NCI-H2081 treated with DMSO at 0.1 percent for 48 hours (cell line): ENCODE results near the gene SPINT2.

Experiments used
- DNase-seq: peaks from one replicate; lab custom pipeline; 2025; lab: John Stamatoyannopoulos, UW

The SPINT2 gene

GRCh38 chr19:38298821-38299680 is 34.7 kb downstream of the SPINT2 start:
- no peak for DNase-seq

GRCh38 chr19:38303517-38304351 is 39.4 kb downstream of the SPINT2 start, which contains the start of gene C19orf33:
Gene C19orf33, plus strand, starts transcription at chr19:38304251. Its CDS starts 11 bp downstream, at chr19:38304262.
- DNase-seq: no peak

- no peak for DNase-seq
Observed at GRCh38 chr19:38304352-38304865, 40.0 kb downstream of the SPINT2 start.

GRCh38 chr19:38304866-38305429 is 40.6 kb downstream of the SPINT2 start:
- no peak for DNase-seq

GRCh38 chr19:38306236-38306635 is 41.9 kb downstream of the SPINT2 start:
- no peak for DNase-seq

GRCh38 chr19:38307076-38307475 is 42.7 kb downstream of the SPINT2 start:
- no peak for DNase-seq

- no peak for DNase-seq
Observed at GRCh38 chr19:38307597-38307996, 43.2 kb downstream of the SPINT2 start.

- no peak for DNase-seq
Observed at GRCh38 chr19:38308006-38308766, 43.8 kb downstream of the SPINT2 start.

GRCh38 chr19:38308926-38309614 is 44.7 kb downstream of the SPINT2 start:
- DNase-seq: no peak

- DNase-seq: no peak
Observed at GRCh38 chr19:38309615-38310278, 45.4 kb downstream of the SPINT2 start.

- DNase-seq: no peak
Observed at GRCh38 chr19:38310279-38310670, 45.9 kb downstream of the SPINT2 start.

GRCh38 chr19:38310986-38311385 is 46.6 kb downstream of the SPINT2 start:
- no peak for DNase-seq

- peak; percentile 82 for DNase-seq
Observed at GRCh38 chr19:38315657-38316476, 51.5 kb downstream of the SPINT2 start, which contains the start of gene YIF1B. Gene YIF1B, minus strand, starts transcription at chr19:38315947. Its CDS starts 30 bp downstream, at chr19:38315917.

GRCh38 chr19:38316477-38317067 is 52.2 kb downstream of the SPINT2 start:
- DNase-seq: no peak

- DNase-seq: no peak
Observed at GRCh38 chr19:38317104-38317612, 52.8 kb downstream of the SPINT2 start.

- DNase-seq: no peak
Observed at GRCh38 chr19:38318660-38319059, 54.3 kb downstream of the SPINT2 start.

- no peak for DNase-seq
Observed at GRCh38 chr19:38319421-38320258, 55.3 kb downstream of the SPINT2 start, which contains the start of gene KCNK6. Gene KCNK6, plus strand, starts transcription at chr19:38319845. Its CDS starts 106 bp downstream, at chr19:38319951.

GRCh38 chr19:38320969-38321339 is 56.6 kb downstream of the SPINT2 start:
- no peak for DNase-seq
